HG03439 (cell line): ENCODE results near the gene GRAMD2B.
"Not testable (repeated sequence)": the region's sequence is repeated elsewhere in the genome, so short reads cannot be mapped to it uniquely, and the experiment has no call there.

Experiments
- ATAC-seq: cut with Tn5 transposase; IDR thresholded peaks from one replicate; pipeline ENCODE4 v1.9.1; 2021; ENCODE audit warnings: mild to moderate bottlenecking, moderate library complexity; ENCODE audit not compliant: unreplicated experiment

Gene GRAMD2B

DNA sequence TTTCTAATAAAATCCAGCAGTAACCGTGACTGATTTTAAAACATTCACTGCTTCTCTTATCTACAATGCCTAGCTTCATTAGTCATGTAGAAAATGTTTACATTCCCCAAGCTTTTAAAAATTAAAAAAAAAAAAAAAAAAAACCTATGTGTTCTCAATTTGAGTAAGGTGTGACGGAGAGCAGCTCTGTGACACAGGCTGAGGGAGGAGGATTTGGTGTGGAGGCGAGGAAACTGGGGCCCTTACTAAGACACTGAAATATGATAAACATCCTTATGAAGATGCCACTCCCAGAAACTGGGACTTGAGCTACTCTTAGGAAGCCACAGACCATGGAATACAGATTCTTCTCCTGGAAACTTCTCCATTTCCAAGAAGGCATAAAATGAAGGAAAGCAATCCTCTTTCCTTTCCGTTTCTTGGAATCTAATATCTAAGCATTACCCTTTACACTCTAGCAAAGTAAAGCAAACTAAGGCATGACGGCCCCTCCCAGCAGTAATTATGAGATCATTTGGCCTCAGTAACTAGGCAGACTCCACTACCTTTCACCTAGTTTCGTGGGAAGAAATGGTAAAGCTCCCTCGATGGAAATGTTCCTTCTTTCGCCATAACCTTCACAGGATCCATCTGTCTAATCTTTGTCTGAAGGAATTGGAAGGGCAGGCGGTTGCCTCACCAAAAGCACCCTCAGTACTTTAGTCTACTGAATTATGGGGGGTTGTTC, 23.5 kb downstream of the GRAMD2B start:
- ATAC-seq, result peak; percentile 45

DNA sequence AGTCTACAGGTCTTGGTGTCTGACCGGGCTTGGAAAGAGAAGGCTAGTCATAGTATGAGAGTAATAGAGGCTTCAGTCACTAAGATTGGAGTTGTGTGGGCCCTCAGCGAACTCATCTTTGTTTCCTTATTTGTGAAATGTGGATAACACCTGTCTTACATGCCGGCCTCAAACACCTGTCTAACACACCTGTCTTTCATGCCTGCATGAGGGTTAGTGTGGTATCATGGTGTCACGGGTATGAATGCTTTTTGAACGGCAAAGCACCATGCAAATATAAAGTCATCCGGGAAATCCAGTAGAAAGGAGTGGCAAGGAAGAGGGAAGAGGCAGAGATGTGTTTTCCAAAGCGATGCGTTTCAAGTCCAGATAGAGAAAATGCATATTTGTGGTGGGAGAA, 25.5 kb downstream of the GRAMD2B start:
- ATAC-seq, result no peak

DNA sequence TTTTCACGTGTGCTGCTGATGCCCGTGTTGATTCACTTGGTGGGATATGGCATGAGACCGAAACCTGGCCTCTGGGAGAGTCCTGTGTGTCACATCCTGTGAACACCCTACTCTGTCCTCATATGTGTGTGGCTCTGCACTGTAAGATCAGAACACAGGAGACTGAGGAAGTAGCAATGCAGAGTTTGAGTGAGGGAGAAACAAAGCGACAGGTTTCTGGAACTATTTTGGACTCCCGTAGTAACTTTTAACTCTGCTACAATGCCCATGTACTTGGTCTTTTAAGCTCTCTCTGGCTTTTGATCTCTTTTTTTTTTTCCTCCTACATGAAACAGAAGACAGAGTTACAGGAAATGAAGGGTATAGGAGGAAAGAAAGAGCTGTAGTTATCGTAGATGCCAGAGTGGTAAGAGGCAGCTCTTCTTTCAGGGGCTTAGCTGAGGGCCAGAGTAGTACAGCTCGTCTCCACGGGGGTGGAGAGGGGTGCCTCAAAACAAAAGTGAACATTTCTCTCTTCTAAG, 26.6 kb downstream of the GRAMD2B start:
- peak; percentile 74 for ATAC-seq

DNA sequence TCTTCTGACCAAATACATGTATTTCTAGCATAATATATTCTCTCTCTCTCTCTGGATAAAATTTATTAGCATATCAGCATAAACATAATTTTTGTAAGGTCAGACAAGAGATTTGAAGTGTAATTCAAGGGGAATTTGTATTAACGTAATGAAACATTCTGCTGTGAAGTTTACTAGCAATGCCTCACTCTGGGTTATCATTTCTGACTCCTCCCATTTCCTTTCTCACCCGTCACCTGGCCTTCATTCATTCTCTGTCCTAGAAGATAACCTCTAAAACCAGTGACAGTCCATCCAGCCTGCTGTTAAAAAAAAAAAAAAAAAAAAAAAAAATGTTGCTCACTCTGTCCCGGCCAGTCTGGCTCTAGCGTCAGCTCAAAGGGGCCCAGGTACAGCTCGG, 27.1 kb downstream of the GRAMD2B start:
- peak; percentile 58 for ATAC-seq

DNA sequence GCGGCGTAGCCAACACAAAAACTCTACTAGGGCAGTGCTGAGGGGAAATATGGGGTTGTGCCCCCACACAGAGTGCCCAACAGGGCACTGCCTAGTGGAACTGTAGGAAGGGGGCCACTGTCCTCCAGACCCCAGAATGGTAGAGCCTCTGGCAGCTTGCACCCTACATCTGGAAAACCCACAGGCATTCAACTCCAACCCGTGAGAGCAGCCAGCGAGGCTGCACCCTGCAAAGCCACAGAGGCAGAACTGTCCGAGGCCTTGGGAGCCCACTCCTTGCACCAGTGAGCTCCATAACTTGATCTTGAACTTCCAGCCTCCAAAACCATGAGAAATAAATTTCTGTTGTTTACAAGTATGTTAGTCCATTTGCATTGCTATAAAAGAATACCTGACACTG, 27.7 kb downstream of the GRAMD2B start:
- ATAC-seq, result no peak

DNA sequence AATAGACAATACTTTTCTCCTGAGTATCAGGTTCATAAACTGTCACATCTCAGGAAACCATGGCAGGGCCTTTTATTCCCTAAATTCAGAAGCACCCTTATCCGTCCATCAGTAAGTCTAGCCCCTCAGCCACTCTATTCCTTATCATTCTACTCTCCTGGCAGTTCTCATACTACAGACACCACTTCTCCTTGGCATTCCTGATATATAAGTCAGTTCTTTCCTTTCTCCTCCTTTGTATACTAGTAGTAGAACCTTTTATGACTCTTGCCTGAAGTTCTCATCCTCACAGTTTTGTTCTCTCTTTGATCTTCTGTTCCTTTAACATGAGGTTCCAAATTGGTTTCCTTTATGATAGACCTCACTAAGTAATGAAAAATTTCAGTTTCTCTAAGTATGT, 29.3 kb downstream of the GRAMD2B start:
- ATAC-seq, result no peak

DNA sequence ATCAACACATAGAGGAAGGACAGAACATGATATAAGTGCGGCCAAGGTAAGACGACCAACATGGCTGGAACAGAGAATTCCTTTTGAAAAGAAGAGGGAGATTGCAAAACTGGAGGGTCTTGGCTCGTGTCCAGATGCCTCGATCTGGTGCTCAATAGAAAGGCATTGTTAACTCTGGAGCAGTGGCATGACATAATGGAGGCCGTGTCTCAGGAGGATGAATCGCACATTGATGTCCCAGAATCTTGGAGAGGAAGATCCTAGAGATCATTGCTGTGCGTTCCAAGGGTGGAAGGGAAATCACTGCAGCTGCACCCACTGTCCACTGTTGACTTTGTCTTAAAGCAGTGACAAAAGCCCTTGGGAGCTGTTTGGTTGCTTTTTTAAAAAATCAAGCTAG, 30.9 kb downstream of the GRAMD2B start:
- ATAC-seq, result no peak

DNA sequence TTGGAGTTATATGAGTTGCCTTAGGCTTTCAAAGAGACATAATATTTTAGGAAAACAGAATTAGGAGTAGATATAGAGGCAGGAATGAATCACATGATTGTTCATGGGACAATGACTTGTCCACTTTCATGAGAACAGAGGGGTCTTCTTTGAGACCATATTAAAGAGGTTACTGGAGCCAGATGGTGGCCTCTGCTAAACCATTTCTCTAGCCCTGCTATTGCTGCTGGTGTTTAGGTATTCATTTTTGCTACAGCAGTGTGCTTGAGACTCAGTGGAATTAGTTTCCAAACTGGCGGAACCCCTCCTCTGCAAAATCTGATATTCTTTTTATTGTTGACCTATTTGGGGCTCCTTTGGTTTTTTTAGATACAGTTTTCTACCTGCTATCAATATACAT, 31.3 kb downstream of the GRAMD2B start:
- ATAC-seq, result no peak

DNA sequence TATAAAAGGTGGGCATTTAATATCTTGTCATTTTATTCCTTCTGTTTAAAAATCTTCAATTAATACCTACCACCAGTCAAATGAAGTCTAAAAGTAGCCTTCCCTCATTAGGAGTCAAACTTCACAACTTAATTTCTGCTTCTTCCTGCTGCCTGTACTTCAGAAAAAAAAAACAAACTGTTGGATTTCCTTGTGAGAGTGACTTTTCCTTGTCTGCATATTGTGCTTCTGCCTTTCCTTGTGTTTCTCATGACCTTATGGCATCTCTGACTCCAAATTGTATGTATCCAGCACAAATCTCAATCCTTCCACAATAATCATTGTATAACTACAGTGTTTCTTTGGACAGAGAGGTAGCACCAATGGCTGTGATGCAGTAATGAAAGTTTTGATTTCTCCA, 32.1 kb downstream of the GRAMD2B start:
- ATAC-seq, result no peak

DNA sequence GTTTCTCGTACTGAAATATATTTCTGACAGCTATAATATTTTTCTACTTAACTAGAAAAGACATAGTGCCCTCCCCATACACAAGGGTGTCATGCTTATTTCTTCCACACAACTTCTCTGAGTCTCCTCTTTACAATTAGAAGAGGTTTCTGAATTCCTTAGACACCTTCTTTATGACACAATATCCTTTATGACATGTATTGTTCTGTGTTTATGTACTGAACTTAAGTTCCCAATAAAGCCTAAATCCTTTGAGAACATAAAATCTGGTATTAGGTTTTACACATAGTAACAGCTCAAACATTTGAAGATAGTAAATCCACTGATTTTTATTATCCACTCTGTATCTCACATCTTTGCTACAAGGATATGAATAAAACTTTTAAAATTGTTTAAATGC, 32.5 kb downstream of the GRAMD2B start:
- ATAC-seq, result no peak

DNA sequence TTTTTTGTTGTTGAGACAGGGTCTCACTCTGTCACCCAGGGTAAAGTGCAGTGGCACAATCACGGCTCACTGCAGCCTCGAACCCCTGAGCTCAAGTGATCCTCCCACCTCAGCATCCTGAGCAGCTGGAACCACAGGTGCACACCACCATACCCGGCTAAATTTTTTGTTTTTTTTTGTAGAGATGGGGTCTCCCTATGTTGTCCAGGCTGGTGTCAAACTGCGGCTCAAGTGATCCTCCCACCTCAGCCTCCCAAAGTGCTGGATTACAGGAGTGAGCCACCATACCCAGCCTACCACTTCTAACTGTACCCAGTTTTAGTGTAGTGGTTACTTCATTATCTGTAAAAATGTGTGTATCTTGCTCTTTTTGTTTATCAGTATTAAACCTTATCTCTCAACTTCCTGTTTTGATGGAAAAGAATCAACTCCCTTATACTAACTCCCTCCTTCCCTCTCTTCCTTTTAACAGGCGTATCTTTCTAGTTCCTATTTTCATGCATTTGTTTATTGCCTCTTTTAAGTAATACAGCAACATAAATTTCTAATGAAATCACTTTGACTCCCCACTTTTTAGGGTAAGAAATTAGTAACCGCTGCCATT, 33.1 kb downstream of the GRAMD2B start:
- no peak for ATAC-seq

DNA sequence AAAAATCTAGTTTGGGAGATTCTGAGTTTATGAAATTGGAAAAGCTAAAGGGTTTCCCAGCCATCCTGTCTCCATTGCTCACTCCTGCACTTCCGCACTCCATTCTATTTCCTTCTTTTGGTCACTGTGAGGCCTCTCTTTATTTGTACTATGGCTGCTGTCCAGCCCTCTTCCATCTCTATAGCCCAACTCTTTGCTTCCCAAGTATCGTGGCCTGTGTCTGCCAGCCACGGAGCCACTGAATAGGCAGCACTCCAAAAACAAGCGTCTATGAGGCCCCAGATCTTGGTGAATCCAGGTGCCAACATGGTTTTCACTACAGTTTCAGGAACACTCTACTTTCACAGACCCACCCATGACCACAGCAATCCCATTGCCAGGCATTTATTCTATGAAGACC, 37.2 kb downstream of the GRAMD2B start:
- ATAC-seq, result no peak

DNA sequence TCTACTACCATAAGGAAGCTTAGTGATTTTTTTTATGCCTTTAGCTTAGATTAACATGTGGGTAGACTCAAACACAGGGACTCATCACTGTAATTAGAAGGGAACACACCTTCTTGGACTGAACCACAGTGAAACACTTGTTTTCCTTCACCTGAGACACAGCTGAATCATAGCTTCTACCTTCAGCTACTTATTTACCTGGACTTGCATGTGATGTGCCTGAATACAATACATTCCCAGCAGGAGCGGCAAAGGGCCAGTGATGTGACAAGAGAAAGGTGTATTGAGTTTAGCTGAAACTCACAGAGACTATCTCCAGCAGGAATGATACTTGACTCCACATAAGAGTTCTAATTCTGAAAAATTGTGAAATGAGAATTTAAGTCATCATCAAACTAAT, 37.8 kb downstream of the GRAMD2B start:
- ATAC-seq, result no peak

DNA sequence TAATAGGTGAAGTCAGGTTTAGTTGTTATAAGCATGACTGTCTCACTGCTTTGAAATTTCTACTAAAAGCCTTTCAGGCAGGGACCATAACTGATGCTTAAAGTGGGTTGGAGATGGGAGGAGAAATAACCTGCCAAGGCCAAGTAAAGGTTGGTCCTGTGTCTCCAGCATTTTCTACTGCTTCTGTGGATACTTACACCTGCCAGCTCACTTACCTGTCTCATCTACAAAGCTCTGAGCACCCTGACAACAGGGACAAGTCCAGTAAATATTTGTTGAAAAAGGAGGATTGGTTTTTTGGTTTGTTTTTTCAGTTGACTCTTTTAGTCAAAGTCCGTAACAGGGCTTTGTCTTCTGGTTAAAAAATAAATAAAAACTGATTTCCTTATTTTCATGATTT, 38.6 kb downstream of the GRAMD2B start:
- ATAC-seq, result no peak

DNA sequence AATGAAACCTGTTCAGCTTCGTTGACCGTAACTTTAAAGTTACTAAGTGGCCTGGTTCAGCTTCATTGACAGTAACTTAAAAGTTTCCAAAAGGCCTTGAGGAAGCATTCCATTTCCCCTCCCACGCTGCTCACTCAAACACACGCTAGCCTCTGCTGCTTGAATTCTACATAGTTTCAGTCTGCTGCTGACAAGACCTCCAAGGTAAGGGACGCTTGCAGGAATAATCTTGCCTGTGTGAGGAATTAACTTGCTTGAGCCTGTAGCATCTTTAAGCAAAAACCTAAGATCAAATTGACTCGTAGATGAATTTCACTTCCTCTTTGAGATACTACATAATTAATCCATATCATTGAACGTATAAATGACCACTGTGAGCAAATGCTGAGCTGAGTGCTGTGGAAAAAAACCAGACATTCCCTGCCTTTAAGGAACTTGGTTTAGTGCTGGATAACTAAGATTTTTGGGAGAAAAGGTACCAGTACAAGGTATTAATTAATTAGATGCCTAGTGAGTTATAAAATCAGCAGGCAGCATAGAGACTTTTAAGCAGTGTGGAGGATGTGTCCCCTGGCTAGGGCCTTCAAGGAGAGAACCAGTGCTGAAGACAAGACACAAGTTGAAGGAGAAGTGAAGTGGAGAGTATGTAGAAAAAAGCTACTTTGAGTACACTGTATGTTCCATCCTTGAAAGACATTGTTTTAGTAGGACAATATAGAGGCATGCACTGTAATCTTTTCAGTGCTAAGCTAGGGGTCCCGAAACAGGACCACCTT, 39.2 kb downstream of the GRAMD2B start:
- peak; percentile 54 for ATAC-seq

DNA sequence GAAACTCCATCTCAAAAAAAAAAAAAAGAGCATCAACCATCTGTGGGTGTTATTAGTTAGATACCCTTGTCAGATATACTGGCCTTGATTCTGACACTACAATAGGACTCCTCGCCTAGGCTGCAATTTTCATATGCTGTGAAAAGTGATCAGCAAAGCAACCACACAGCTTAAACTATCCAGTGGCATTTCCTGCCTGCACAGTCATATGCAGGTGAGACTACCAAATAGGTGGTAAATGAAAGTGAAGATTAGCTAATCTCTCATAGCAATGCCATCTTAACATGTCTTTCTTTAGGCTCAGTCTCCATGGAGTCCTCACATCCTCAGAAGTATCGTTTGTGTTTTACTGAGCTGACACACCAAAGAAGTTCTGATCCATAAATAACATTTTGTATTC, 40.8 kb downstream of the GRAMD2B start:
- ATAC-seq, result no peak

DNA sequence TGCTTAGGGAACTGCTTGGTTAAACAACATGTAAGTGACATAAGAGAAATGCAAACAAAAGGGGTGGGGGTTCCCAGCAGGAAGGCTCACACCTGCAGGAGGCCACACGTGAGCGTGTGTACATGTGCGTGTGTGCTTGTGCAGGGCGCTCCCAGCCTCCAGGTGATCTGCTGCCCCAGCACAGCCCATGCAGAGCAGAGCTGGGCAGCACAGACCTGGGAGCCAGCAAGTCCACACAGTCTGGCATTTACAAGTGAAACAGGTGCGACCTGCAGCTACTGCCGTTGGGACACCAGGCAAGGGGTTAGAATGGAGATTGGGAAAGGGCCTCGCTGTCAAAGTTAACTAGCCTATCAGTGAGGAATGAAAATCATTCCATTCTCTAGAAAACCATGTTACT, 41.8 kb downstream of the GRAMD2B start:
- no peak for ATAC-seq

DNA sequence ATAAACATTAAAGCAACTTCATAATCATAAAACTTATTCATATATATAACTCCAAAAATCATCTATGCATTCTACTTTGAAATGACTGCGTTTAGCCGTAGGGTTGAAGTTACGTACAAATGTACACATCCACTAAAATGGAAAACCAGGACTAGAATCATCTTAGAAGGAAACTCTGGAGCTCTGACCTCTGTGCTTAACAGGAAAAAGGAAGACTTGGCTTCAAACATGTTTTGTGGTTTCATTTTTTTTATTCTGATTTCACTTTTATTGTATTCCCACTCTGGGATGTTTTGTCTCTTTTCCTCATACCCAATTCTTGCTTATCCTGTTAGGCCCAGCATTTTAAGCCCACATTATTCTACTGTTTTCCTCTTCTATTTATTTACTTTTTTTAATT, 44.9 kb downstream of the GRAMD2B start:
- no peak for ATAC-seq

DNA sequence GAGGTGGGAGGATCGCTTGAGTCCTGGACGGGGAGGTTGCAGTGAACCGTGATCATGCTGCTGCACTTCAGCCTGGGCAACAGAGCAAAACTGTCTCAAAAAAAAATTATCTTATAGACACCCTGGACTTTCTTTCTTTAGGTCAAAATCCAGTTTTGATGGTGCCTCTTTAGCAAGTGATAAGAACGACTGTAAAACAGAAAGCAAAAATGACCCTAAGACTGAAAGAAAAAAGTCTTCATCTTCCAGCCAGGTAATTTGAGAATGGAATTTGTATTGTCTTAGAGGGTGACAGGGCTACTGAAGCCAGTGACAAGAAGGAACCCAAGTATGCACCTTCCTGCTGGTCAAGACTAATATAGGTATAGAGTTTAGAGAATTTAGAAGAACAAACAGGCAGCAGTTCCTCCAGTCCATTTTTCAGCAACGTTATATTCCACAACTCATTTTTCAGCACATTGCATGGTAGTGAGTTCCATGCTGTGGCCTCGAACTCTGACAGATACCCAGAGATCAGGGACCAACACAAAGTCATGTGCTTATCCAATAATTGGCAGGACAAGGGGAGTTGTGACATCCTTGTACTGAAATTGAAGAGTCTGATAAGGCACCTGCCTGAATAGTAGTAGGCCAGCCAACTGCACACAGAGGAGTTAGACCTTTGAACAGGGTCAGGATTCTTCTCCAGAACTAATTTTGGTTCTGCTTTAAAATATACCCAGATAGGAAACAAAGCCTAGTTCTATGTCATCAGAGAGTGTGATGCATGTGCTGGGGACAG, 46.5 kb downstream of the GRAMD2B start:
- ATAC-seq, result no peak

DNA sequence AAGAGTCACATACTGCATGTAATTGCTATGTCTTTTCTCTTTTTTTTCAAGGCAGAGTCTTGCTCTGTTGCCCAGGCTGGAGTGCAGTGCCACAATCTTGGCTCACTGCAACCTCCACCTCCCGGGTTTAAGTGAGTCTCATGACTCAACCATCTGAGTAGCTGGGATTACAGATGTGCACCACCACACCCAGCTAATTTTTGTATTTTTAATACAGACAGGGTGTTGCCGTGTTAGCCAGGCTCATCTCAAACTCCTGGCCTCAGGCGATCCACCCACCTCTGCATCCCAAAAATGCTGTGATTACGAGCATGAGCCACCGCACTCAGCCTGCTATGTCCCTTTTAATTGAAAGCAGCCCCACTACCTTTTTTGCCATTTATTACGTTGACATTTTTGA, 47.3 kb downstream of the GRAMD2B start:
- ATAC-seq, result not testable (repeated sequence)

DNA sequence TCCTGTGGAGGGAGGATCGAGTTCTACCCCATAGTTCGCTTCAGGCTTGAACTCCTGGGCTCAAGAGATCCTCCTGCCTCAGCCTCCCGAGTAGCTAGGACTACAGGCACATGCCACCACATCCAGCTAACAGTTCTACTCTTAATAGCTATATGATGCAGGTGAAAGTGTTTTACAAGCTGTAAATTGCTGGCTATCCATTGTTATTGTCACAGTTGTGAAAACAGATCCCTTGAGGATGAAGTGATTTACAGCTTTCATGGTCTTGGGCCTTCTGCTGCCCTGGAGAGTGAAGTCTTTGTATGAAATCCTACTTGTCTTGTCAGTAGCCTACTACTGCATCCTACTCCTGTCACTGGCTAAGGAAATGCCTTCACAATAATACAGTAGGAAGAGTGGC, 48.0 kb downstream of the GRAMD2B start:
- no peak for ATAC-seq
